Sigmoid colon (tissue), 7 donors: ENCODE measurements around the gene EPHB1. TPM values are rescaled to one million over a fixed set of nuclear protein-coding genes. Genes with fewer than 3 reads are reported as not detected.

Experiments used
- DNase-seq: peaks from one replicate; pipeline ENCODE4 v3.0.0-alpha.2; 2019
- H3K27ac ChIP-seq, 4 donors: fragments of 200-600 bp; sonication (generic); one replicate each; pipeline ENCODE4 v1.5.1; 2016 to 2019; ENCODE audit warnings: mild to moderate bottlenecking in 1 of 4
- H3K27me3 ChIP-seq, 3 donors: fragments of 200-600 bp; sonication (generic); one replicate each; pipeline ENCODE4 v1.5.1; 2019; ENCODE audit warnings: mild to moderate bottlenecking in 1 of 3
- H3K36me3 ChIP-seq, 4 donors: fragments of 200-600 bp; sonication (generic); one replicate each; pipeline ENCODE4 v1.5.1; 2016 to 2019
- H3K4me1 ChIP-seq, 4 donors: fragments of 200-600 bp; sonication (generic); one replicate each; pipeline ENCODE4 v1.5.1; 2017 to 2019
- H3K4me3 ChIP-seq, 4 donors: fragments of 200-600 bp; sonication (generic); one replicate each; pipeline ENCODE4 v1.5.1; 2017 to 2019; ENCODE audit warnings: mild to moderate bottlenecking in 2 of 4, moderate library complexity in 1 of 4
- H3K9me3 ChIP-seq, 4 donors: fragments of 200-600 bp in 3 of 4; sonication (generic) in 3 of 4; one replicate each; pipeline versions ENCODE4 v1.5.1 to v1.6.1; 2013 to 2019
- EP300 ChIP-seq, 4 donors: sonication (generic); formaldehyde crosslinking; IDR thresholded peaks; one replicate each; pipeline ENCODE4 v1.6.1; 2017; ENCODE audit warnings: antibody characterized with exemption in 4 of 4
- POLR2A ChIP-seq, 2 donors: fragments of 450-650 bp; IDR thresholded peaks; one replicate each; pipeline ENCODE4 v1.6.1; 2016; ENCODE audit warnings: antibody characterized with exemption in 2 of 2, mild to moderate bottlenecking in 2 of 2, moderate library complexity in 2 of 2
- POLR2AphosphoS5 ChIP-seq, 4 donors: sonication (generic); formaldehyde crosslinking; IDR thresholded peaks; one replicate each; pipeline ENCODE4 v1.6.1; 2017; ENCODE audit warnings: antibody characterized with exemption in 4 of 4
- WGBS, 2 donors: extraction: QIAGEN DNeasy Blood & Tissue Kit; methylation state at CpG; one replicate each; pipeline ENCODE4 v1.1.7; 2013; 5-methylcytosine and 5-hydroxymethylcytosine counted together
- intact Hi-C: fragments of 100-400 bp; cut with DNase I; formaldehyde crosslinking; loops from one replicate; pipeline ENCODE4 v1.15.1; 2023
- polyA plus RNA-seq, 3 donors: library from polyadenylated mRNA; stranded (reverse); fragments of 200-250 nt; gene quantifications; one replicate each; pipeline ENCODE4 v1.2.3, GENCODE V29; 2013
- total RNA-seq, 4 donors: library from RNA; depleted of rRNA; stranded (reverse); fragments of >200 nt; gene quantifications; one replicate each; pipeline ENCODE4 v1.1.0, GENCODE V29; 2016
- TF ChIP-seq, protein P1 (sequence below), 4 experiments: fragments of 450-650 bp in 3 of 4; fragments of 200-600 bp in 1 of 4; IDR thresholded peaks; one replicate each; pipeline ENCODE4 v1.5.1; 2016 to 2019; ENCODE audit warnings: antibody characterized with exemption in 4 of 4, mild to moderate bottlenecking in 3 of 4, moderate library complexity in 2 of 4
- donor health status: healthy with polysubstance abuse.
- donor health status: Bipolar disorder and iron deficiency.
- donor health status: healthy.

EPHB1 gene
- total and polyA plus RNA-seq, 7 donors = 0.29 to 17.3 (median 3.6) TPM; not detected in 2

DNA sequence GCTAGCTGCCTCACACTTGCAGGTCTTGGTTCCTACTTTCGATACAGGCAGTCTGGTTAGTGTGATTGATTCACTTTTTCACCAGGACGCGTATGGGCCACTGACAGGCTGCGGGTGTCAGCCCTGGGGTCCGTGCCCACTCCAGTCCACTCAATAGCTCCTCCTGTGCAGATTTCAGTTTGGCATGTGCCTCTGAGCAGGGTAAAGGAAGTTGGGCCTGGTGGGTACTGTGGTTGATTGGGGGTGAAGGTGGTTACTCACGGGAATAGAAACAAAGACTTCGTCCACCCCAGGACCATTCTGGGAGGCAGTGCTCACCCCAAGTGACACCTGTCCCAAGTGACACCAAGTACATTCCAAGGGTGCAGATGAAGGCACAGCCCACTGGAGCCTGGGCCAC is 62.3 kb downstream of the EPHB1 start:
- Histone ChIP-seq H3K27me3 (no peaks in the 10 kb centered on the region), H3K4me3 (no peak overlapping the region), H3K27ac (no peak overlapping the region), H3K36me3 (no peaks in the 10 kb centered on the region), H3K9me3 (no peaks in the 10 kb centered on the region), H3K4me1 (peaks cover 0 to 13% (median 0%) of the 10 kb centered on the region in 4 donors)
- 79 to 86% methylated on average over 7 of the region's 7 CpGs for WGBS, 2 donors
- TF ChIP-seq POLR2AphosphoS5 (IDR thresholded peaks at IDR 0.05) (no peak), EP300 (IDR thresholded peaks at IDR 0.05) (no peak), POLR2A (IDR thresholded peaks at IDR 0.05) (no peak)
- TF ChIP-seq, protein P1, sequence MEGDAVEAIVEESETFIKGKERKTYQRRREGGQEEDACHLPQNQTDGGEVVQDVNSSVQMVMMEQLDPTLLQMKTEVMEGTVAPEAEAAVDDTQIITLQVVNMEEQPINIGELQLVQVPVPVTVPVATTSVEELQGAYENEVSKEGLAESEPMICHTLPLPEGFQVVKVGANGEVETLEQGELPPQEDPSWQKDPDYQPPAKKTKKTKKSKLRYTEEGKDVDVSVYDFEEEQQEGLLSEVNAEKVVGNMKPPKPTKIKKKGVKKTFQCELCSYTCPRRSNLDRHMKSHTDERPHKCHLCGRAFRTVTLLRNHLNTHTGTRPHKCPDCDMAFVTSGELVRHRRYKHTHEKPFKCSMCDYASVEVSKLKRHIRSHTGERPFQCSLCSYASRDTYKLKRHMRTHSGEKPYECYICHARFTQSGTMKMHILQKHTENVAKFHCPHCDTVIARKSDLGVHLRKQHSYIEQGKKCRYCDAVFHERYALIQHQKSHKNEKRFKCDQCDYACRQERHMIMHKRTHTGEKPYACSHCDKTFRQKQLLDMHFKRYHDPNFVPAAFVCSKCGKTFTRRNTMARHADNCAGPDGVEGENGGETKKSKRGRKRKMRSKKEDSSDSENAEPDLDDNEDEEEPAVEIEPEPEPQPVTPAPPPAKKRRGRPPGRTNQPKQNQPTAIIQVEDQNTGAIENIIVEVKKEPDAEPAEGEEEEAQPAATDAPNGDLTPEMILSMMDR (IDR thresholded peaks at IDR 0.05) = no peak
- intact Hi-C loops = no loop called here
- no peak for DNase-seq

DNA sequence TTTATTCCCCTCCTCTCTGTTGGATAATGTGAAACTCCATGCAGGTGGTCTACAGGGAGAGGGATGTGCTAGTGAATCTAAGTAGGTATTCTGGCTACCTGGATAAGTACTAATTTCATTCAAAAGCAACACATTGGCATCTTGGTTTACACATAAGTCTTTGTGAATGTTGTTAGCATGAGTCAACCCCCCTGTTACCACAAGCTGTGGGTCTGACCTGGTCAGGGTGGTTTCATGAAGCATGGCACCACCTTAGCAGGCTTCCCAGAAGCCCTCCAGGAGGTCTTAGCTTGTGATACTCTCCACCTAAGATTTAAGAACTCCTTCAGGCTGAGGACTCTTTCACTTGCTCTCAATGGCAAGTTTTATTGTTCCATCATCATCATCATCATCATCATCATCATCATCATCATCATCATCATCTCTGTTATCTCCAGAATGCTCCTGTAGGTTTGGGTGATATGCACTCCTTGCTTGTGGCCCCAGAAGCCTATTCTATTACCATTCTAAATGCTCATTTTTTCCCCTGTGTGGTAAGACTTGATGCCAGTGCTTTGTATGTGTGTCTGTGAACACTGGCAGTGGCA is 62.8 kb downstream of the EPHB1 start:
- intact Hi-C loops = no loop called here
- no peaks in the 10 kb centered on the region for H3K9me3 ChIP-seq
- TF ChIP-seq POLR2AphosphoS5 (IDR thresholded peaks at IDR 0.05) = no peak
- TF ChIP-seq, protein P1 (IDR thresholded peaks at IDR 0.05) = no peak
- H3K27ac ChIP-seq = no peak overlapping the region
- H3K4me1 ChIP-seq = peaks cover 0 to 17% (median 0%) of the 10 kb centered on the region in 4 donors
- H3K36me3 ChIP-seq = no peaks in the 10 kb centered on the region
- no peak for DNase-seq
- H3K27me3 ChIP-seq = no peaks in the 10 kb centered on the region
- H3K4me3 ChIP-seq = no peak overlapping the region

DNA sequence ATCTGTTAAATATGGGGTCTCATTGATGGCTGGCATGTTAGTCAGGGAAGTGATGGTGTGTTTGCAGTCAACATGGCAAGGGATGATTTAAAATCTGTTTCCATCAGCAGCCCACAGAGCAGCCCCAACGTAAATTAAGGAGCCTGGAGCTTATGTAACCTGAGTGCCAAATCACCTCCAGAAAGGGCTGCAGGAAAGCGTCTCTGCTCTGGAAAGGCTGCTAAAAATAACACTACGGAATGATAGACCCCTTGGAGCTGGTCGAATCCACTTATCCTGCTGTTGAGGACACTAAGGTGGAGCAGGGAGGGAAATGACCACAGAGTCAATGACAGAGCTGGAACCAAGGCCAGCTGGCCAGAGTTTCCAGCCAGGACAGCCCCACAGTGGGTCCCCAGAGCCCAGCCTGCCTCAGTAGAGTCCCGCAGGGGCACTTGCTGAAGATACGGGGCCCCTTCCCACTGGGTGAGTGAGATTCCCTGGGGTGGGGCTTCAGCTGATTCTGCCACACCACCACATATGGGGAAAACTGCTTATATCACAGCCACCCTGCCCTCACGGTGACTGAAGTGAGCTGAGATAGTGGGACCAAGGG is 63.5 kb downstream of the EPHB1 start:
- DNase-seq = no peak
- H3K27ac ChIP-seq = no peak overlapping the region
- TF ChIP-seq POLR2AphosphoS5 (IDR thresholded peaks at IDR 0.05) (no peak), EP300 (IDR thresholded peaks at IDR 0.05) (no peak)
- TF ChIP-seq, protein P1 (IDR thresholded peaks at IDR 0.05) = no peak
- no peaks in the 10 kb centered on the region for H3K9me3 ChIP-seq
- no peaks in the 10 kb centered on the region for H3K36me3 ChIP-seq
- H3K4me1 ChIP-seq = peaks cover 0 to 23% (median 0%) of the 10 kb centered on the region in 4 donors
- H3K27me3 ChIP-seq = no peaks in the 10 kb centered on the region
- intact Hi-C loops = no loop called here
- WGBS, 2 donors = 61 to 71% methylated on average over 7 of the region's 7 CpGs
- no peak overlapping the region for H3K4me3 ChIP-seq

DNA sequence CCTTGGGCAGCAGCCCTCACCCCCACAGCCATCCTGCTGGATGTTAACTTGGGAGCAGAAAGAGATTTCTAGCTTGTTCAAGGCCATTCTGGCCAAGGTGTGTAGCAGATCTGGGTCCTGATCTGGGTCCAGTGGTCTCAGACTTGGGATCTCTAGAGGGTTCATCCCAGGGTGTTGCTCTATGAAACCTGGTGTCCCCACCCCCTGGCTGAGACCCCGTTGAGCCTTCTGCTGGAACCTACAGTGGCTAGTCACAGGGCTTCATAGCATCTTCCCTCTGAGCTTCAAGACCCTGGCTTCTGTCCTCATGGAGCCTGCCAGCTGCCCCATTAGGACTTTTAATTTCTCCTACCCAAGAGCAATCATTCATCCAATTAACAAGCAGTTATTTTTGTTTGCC is 64.3 kb downstream of the EPHB1 start:
- no peaks in the 10 kb centered on the region for H3K9me3 ChIP-seq
- no peak overlapping the region for H3K27ac ChIP-seq
- WGBS, 2 donors = 24 to 75% methylated on average over 1 of the region's 1 CpG
- TF ChIP-seq POLR2AphosphoS5 (IDR thresholded peaks at IDR 0.05) = no peak
- no peak for TF ChIP-seq POLR2A (IDR thresholded peaks at IDR 0.05)
- TF ChIP-seq, protein P1 (IDR thresholded peaks at IDR 0.05) = no peak
- TF ChIP-seq EP300 (IDR thresholded peaks at IDR 0.05) = no peak
- peaks cover 0 to 24% (median 0%) of the 10 kb centered on the region in 4 donors for H3K4me1 ChIP-seq
- H3K27me3 ChIP-seq = no peaks in the 10 kb centered on the region
- no peak for DNase-seq
- H3K4me3 ChIP-seq = no peak overlapping the region
- intact Hi-C loops = no loop called here
- no peaks in the 10 kb centered on the region for H3K36me3 ChIP-seq

DNA sequence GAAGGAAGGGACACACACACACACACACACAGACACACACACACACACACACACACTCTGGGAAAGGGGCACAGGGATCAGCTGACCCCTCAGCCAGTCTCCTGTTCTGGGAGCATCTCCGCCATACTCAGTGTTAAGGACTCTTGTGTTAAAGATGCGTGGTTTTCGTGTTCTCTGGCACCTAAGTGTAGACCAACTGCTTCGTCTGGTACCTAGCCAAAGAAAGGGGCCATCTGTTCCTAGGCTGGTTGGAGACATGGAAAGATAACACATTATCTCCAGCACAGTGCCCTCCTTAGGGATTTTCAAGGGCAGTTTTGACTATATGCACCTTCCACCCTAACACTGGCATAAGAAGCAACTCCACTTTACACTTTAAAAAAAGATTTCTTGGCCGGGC is 65.1 kb downstream of the EPHB1 start:
- no peaks in the 10 kb centered on the region for H3K36me3 ChIP-seq
- intact Hi-C loops = no loop called here
- DNase-seq = no peak
- H3K27me3 ChIP-seq = no peaks in the 10 kb centered on the region
- no peaks in the 10 kb centered on the region for H3K9me3 ChIP-seq
- no peak overlapping the region for H3K4me3 ChIP-seq
- peaks cover 0 to 28% (median 0%) of the 10 kb centered on the region in 4 donors for H3K4me1 ChIP-seq
- TF ChIP-seq POLR2AphosphoS5 (IDR thresholded peaks at IDR 0.05) (no peak), POLR2A (IDR thresholded peaks at IDR 0.05) (no peak), EP300 (IDR thresholded peaks at IDR 0.05) (no peak)
- TF ChIP-seq, protein P1 (IDR thresholded peaks at IDR 0.05) = no peak
- WGBS, 2 donors = 93 to 95% methylated on average over 5 of the region's 5 CpGs
- H3K27ac ChIP-seq = no peak overlapping the region
